H1 (cell line): Measurements from ENCODE around the gene SUSD1. TPM values are rescaled to one million over a fixed set of nuclear protein-coding genes. Genes with fewer than 3 reads are reported as not detected.

Experiments
- CTCF ChIA-PET: fragments of 300-600 bp; sonication (Branson Sonifier 250); formaldehyde crosslinking; loops from one replicate; lab custom pipeline; 2021; ENCODE audit not compliant: partially characterized antibody; lab: Charles Lee
- POLR2A ChIA-PET: fragments of 300-600 bp; sonication (Branson Sonifier 250); formaldehyde crosslinking; loops from one replicate; lab custom pipeline; 2021; ENCODE audit warnings: inconsistent platforms; ENCODE audit not compliant: partially characterized antibody; lab: Charles Lee
- DNase-seq, 2 experiments: peaks; one replicate each; pipeline versions ENCODE4 v3.0.0 to v3.0.0-alpha.2; 2010 to 2022; ENCODE audit warnings: low spot score in 2 of 2, low read depth in 1 of 2, mixed read lengths in 1 of 2
- FAIRE-seq: peaks from 2 replicates; lab custom pipeline; 2011; peaks lifted over from hg19 to GRCh38; lab: Jason Lieb, UNC
- H2AFZ ChIP-seq: 2 replicates; pipeline ENCODE4 v1.8.1; 2012; ENCODE audit warnings: low read length, inconsistent platforms
- H2AK5ac ChIP-seq: 2 replicates; pipeline ENCODE4 v1.6.1; 2013; ENCODE audit warnings: low read depth, low read length
- H2BK120ac ChIP-seq: replicated peaks from 2 replicates; pipeline ENCODE3; 2013; ENCODE audit warnings: low read depth, low read length, inconsistent platforms
- H2BK12ac ChIP-seq: 2 replicates; pipeline ENCODE4 v1.6.1; 2013; ENCODE audit warnings: low read depth, low read length
- H2BK15ac ChIP-seq: 2 replicates; pipeline ENCODE4 v1.6.1; 2013; ENCODE audit warnings: low read length
- H2BK20ac ChIP-seq: 2 replicates; pipeline ENCODE4 v1.6.1; 2013; ENCODE audit warnings: low read length
- H2BK5ac ChIP-seq: 2 replicates; pipeline ENCODE4 v1.6.1; 2013; ENCODE audit warnings: low read depth, low read length
- H3K14ac ChIP-seq: 2 replicates; pipeline ENCODE4 v1.6.1; 2013; ENCODE audit warnings: inconsistent platforms; ENCODE audit not compliant: insufficient read length
- H3K18ac ChIP-seq: 2 replicates; pipeline ENCODE4 v1.6.1; 2013; ENCODE audit warnings: low read length; ENCODE audit errors: extremely low read depth
- H3K23ac ChIP-seq: 2 replicates; pipeline ENCODE4 v1.6.1; 2013; ENCODE audit warnings: inconsistent platforms; ENCODE audit not compliant: insufficient read length
- H3K23me2 ChIP-seq: 2 replicates; pipeline ENCODE4 v1.6.1; 2013; ENCODE audit warnings: low read depth, low read length
- H3K27ac ChIP-seq: 2 replicates; pipeline ENCODE4 v1.6.1; 2011; ENCODE audit warnings: low read depth, low read length, inconsistent platforms
- H3K27me3 ChIP-seq, 4 experiments: replicated peaks in 1 of 4; 1 replicate in 1 of 4; 2 replicates in 3 of 4; pipeline versions ENCODE4 v1.6.1 to v1.8.1; 2011 to 2013; ENCODE audit warnings: low read length in 3 of 4, mild to moderate bottlenecking in 3 of 4, inconsistent platforms in 2 of 4, mixed read lengths in 2 of 4, moderate library complexity in 1 of 4; ENCODE audit not compliant: control insufficient read depth in 3 of 4, insufficient read depth in 3 of 4; ENCODE audit errors: extremely low read depth in 1 of 4
- H3K36me3 ChIP-seq, 4 experiments: 2 replicates each; pipeline versions ENCODE4 v1.6.1 to v1.8.1; 2011 to 2013; ENCODE audit warnings: mild to moderate bottlenecking in 4 of 4, low read length in 3 of 4, moderate library complexity in 2 of 4, control low read depth in 1 of 4, inconsistent platforms in 1 of 4; ENCODE audit not compliant: insufficient read depth in 4 of 4, control insufficient read depth in 2 of 4
- H3K4ac ChIP-seq: replicated peaks from 2 replicates; pipeline ENCODE3; 2013; ENCODE audit warnings: low read length, low read depth, mixed read lengths, inconsistent platforms; ENCODE audit not compliant: insufficient read length
- H3K4me1 ChIP-seq, 4 experiments: replicated peaks in 1 of 4; 1 replicate in 1 of 4; 2 replicates in 3 of 4; pipeline versions ENCODE4 v1.6.1 to v1.8.1; 2011 to 2013; ENCODE audit warnings: low read length in 3 of 4, inconsistent platforms in 2 of 4, mixed read lengths in 1 of 4; ENCODE audit not compliant: insufficient read depth in 4 of 4, control insufficient read depth in 3 of 4
- H3K4me2 ChIP-seq, 2 experiments: 2 replicates each; pipeline versions ENCODE4 v1.6.1 to v1.8.1; 2011 to 2013; ENCODE audit warnings: low read depth in 2 of 2, low read length in 2 of 2, control low read depth in 1 of 2, inconsistent platforms in 1 of 2, mild to moderate bottlenecking in 1 of 2; ENCODE audit not compliant: insufficient read depth in 1 of 2
- H3K4me3 ChIP-seq, 4 experiments: fragments of 200-600, 300-600 bp in 1 of 4; sonication (generic), shearing (Covaris generic), sonication (Bioruptor Twin) in 1 of 4; 2 replicates each; pipeline versions ENCODE4 v1.5.1 to v1.8.1; 2011 to 2016; ENCODE audit warnings: low read length in 4 of 4, low read depth in 3 of 4, control low read depth in 2 of 4, inconsistent platforms in 2 of 4, mild to moderate bottlenecking in 2 of 4, mixed read lengths in 1 of 4, moderate library complexity in 1 of 4; ENCODE audit not compliant: insufficient read depth in 2 of 4; ENCODE audit errors: extremely low read depth in 1 of 4
- H3K56ac ChIP-seq: replicated peaks from 2 replicates; pipeline ENCODE3; 2013; ENCODE audit warnings: low read depth, mild to moderate bottlenecking, mixed read lengths, low read length, inconsistent platforms; ENCODE audit not compliant: insufficient read length
- H3K79me1 ChIP-seq: 2 replicates; pipeline ENCODE4 v1.6.1; 2013; ENCODE audit warnings: low read depth, low read length, control low read depth
- H3K79me2 ChIP-seq, 2 experiments: 2 replicates each; pipeline versions ENCODE4 v1.6.1 to v1.8.1; 2012 to 2013; ENCODE audit warnings: low read length in 2 of 2, mild to moderate bottlenecking in 2 of 2, inconsistent platforms in 1 of 2; ENCODE audit not compliant: insufficient read depth in 2 of 2, control insufficient read depth in 1 of 2
- H3K9ac ChIP-seq, 4 experiments: replicated peaks in 1 of 4; 1 replicate in 1 of 4; 2 replicates in 3 of 4; pipeline versions ENCODE4 v1.6.1 to v1.8.1; 2011 to 2013; ENCODE audit warnings: low read depth in 3 of 4, low read length in 3 of 4, control low read depth in 2 of 4, mild to moderate bottlenecking in 2 of 4, moderate library complexity in 2 of 4, inconsistent platforms in 1 of 4; ENCODE audit errors: extremely low read depth in 1 of 4
- H3K9me3 ChIP-seq, 2 experiments: 2 replicates each; pipeline versions ENCODE4 v1.6.1 to v1.8.1; 2012 to 2013; ENCODE audit warnings: mild to moderate bottlenecking in 2 of 2, moderate library complexity in 2 of 2, control low read depth in 1 of 2, inconsistent platforms in 1 of 2, low read depth in 1 of 2, low read length in 1 of 2, mixed read lengths in 1 of 2; ENCODE audit not compliant: insufficient read depth in 2 of 2
- H4K20me1 ChIP-seq, 2 experiments: replicated peaks in 1 of 2; 2 replicates each; pipeline versions ENCODE3 to v1.8.1; 2011 to 2013; ENCODE audit warnings: inconsistent platforms in 2 of 2, low read length in 2 of 2, mild to moderate bottlenecking in 1 of 2; ENCODE audit not compliant: insufficient read depth in 2 of 2, control insufficient read depth in 1 of 2
- H4K5ac ChIP-seq: 2 replicates; pipeline ENCODE4 v1.6.1; 2013; ENCODE audit warnings: low read length, low read depth, mixed read lengths, inconsistent platforms; ENCODE audit not compliant: insufficient read length
- H4K8ac ChIP-seq: 2 replicates; pipeline ENCODE4 v1.8.0; 2013; ENCODE audit warnings: mild to moderate bottlenecking, moderate library complexity, low read length, inconsistent platforms; ENCODE audit not compliant: insufficient read depth; ENCODE audit errors: extremely low read depth
- H4K91ac ChIP-seq: replicated peaks from 2 replicates; pipeline ENCODE3; 2013; ENCODE audit warnings: low read length, mixed read lengths, inconsistent platforms; ENCODE audit not compliant: insufficient read length
- BACH1 ChIP-seq: IDR thresholded peaks from 2 replicates; pipeline ENCODE4 v1.6.1; 2012; ENCODE audit warnings: low read length, improper control_type of control experiment
- CTBP2 ChIP-seq: IDR thresholded peaks from 2 replicates; pipeline ENCODE4 v1.7.0; 2011; ENCODE audit warnings: borderline replicate concordance, mild to moderate bottlenecking, moderate library complexity, mixed read lengths, low read length; ENCODE audit not compliant: insufficient read depth, insufficient read length
- EZH2 ChIP-seq: fragments of 200-600 bp; sonication (generic); IDR thresholded peaks from 2 replicates; pipeline ENCODE4 v1.7.1; 2012; ENCODE audit warnings: low read depth, mild to moderate bottlenecking, moderate library complexity, low read length, inconsistent platforms; ENCODE audit not compliant: severe bottlenecking
- HDAC2 ChIP-seq, 2 experiments: fragments of 300-600 bp in 1 of 2; sonication (generic) in 1 of 2; IDR thresholded peaks; 2 replicates each; pipeline ENCODE4 v1.6.1; 2011 to 2012; ENCODE audit warnings: low read depth in 2 of 2, low read length in 2 of 2, mild to moderate bottlenecking in 2 of 2, moderate library complexity in 2 of 2, borderline replicate concordance in 1 of 2, inconsistent platforms in 1 of 2
- KDM1A ChIP-seq: fragments of 200-600, 300-600 bp; sonication (generic); IDR thresholded peaks from 2 replicates; pipeline ENCODE4 v1.7.1; 2016; ENCODE audit warnings: mild to moderate bottlenecking, low read length, borderline replicate concordance
- KDM4A ChIP-seq: IDR thresholded peaks from one replicate; pipeline ENCODE4 v1.7.1; 2012; ENCODE audit warnings: low read depth, mild to moderate bottlenecking, moderate library complexity, low read length, inconsistent platforms; ENCODE audit not compliant: severe bottlenecking
- MAFK ChIP-seq: IDR thresholded peaks from 2 replicates; pipeline ENCODE4 v1.6.1; 2012; ENCODE audit warnings: low read depth, mild to moderate bottlenecking, improper control_type of control experiment, low read length
- POLR2A ChIP-seq, 2 experiments: IDR thresholded peaks; 1 replicate in 1 of 2; 2 replicates in 1 of 2; pipeline ENCODE4 v1.6.1; 2011; ENCODE audit warnings: low read depth in 2 of 2, low read length in 2 of 2, mild to moderate bottlenecking in 2 of 2; ENCODE audit errors: control extremely low read depth in 1 of 2
- POU5F1 ChIP-seq: IDR thresholded peaks from 2 replicates; pipeline ENCODE4 v1.6.1; 2011; ENCODE audit warnings: low read depth, mild to moderate bottlenecking, low read length, moderate library complexity
- RXRA ChIP-seq: IDR thresholded peaks from 2 replicates; pipeline ENCODE4 v1.6.1; 2011; ENCODE audit warnings: low read depth, mild to moderate bottlenecking, low read length, moderate library complexity; ENCODE audit not compliant: insufficient read depth
- SIRT6 ChIP-seq: IDR thresholded peaks from one replicate; pipeline ENCODE4 v1.7.1; 2012; ENCODE audit warnings: low read length, inconsistent platforms
- SP2 ChIP-seq: IDR thresholded peaks from 2 replicates; pipeline ENCODE4 v1.6.1; 2012; ENCODE audit warnings: mild to moderate bottlenecking, low read length, inconsistent platforms
- TAF1 ChIP-seq: IDR thresholded peaks from 2 replicates; pipeline ENCODE4 v1.6.1; 2011; ENCODE audit warnings: mild to moderate bottlenecking, low read depth, low read length
- TBP ChIP-seq: IDR thresholded peaks from 2 replicates; pipeline ENCODE4 v1.6.1; 2011; ENCODE audit warnings: low read depth, low read length, improper control_type of control experiment
- YY1 ChIP-seq: IDR thresholded peaks from 2 replicates; pipeline ENCODE4 v1.6.1; 2011; ENCODE audit warnings: low read depth, mild to moderate bottlenecking, low read length
- ZNF274 ChIP-seq: IDR thresholded peaks from 2 replicates; pipeline ENCODE4 v1.7.0; 2012; ENCODE audit warnings: low read length, borderline replicate concordance; ENCODE audit errors: extremely low read depth
- WGBS, 2 experiments: shearing (Covaris generic) in 1 of 2; methylation state at CpG; one replicate each; pipeline versions ENCODE4 v1.1.6 to v1.1.7; 2013 to 2015; ENCODE audit warnings: low lambda C conversion rate in 2 of 2, mixed read lengths in 2 of 2, inconsistent platforms in 1 of 2, low coverage in 1 of 2, missing lambda C conversion rate in 1 of 2; ENCODE audit not compliant: insufficient replicate concordance in 2 of 2, insufficient coverage in 1 of 2, insufficient read length in 1 of 2; ENCODE audit errors: extremely low coverage in 1 of 2, missing lambda C conversion rate in 1 of 2; 5-methylcytosine and 5-hydroxymethylcytosine counted together
- polyA plus RNA-seq, 7 experiments: library from polyadenylated mRNA; depleted of rRNA in 3 of 7; stranded (reverse) in 5 of 7; unstranded in 2 of 7; fragments of >200 nt in 5 of 7; fragments of 200-250 nt in 2 of 7; gene quantifications; 1 replicate in 5 of 7; 2 replicates in 1 of 7; 4 replicates in 1 of 7; pipeline versions ENCODE4 v1.2.1 to v1.2.3, GENCODE V29; 2011 to 2013; ENCODE audit warnings: missing spikeins in 2 of 7, mixed read lengths in 2 of 7
- total RNA-seq: library from RNA; stranded (reverse); fragmentation: NEBNext Ultra II Directional; extraction: Animal tissue kit (Norgen Biotek cat#: 25700); gene quantifications from 2 replicates; pipeline ENCODE4 v1.2.1, GENCODE V29; 2021

SUSD1 gene
- total and polyA plus RNA-seq, 2 of the 8 experiments (the other 6 are each of a cell fraction or from before 2014, with no cell fraction given) = 2.8 to 7.2 TPM

GRCh38 chr9:112056996-112057395 is 118.1 kb downstream of the SUSD1 start:
- H2BK5ac ChIP-seq = no peak overlapping the region

More at GRCh38 chr9:112056996-112057395, 118.1 kb downstream of the SUSD1 start:
- Histone ChIP-seq H3K27ac (no peak overlapping the region), H3K18ac (no peak overlapping the region), H3K9ac (no peak overlapping the region), H2BK15ac (no peak overlapping the region), H2AK5ac (no peak overlapping the region), H3K4me2 (no peak overlapping the region), H3K9me3 (no peaks in the 10 kb centered on the region), H4K5ac (no peak overlapping the region), H2BK20ac (no peak overlapping the region), H3K36me3 (no peaks in the 10 kb centered on the region), H2BK12ac (no peak overlapping the region), H3K79me1 (no peaks in the 10 kb centered on the region), H3K27me3 (no peaks in the 10 kb centered on the region), H3K4me3 (no peak overlapping the region), H3K4me1 (no peaks in the 10 kb centered on the region), H3K23ac (no peak overlapping the region), H3K14ac (no peak overlapping the region), H3K79me2 (no peaks in the 10 kb centered on the region), H4K91ac (no peak overlapping the region), H2BK120ac (no peak overlapping the region), H3K56ac (no peak overlapping the region), H3K4ac (no peak overlapping the region), H2AFZ (no peak overlapping the region), H3K23me2 (no peaks in the 10 kb centered on the region), H4K20me1 (no peaks in the 10 kb centered on the region), H4K8ac (no peak overlapping the region)
- ChIA-PET POLR2A (no interaction called here), CTCF (interaction anchor here (1.1 to 2.1 kb wide), 4 partner anchors 11 to 40 kb away, joined by 3 to 9 read pairs (median 4); no protein-coding TSS in a partner anchor)
- TF ChIP-seq RXRA (no peak), TBP (no peak), POU5F1 (no peak), SP2 (no peak), BACH1 (no peak), MAFK (no peak), SIRT6 (no peak), CTBP2 (no peak), POLR2A (IDR thresholded peaks at IDR 0.05; ENCODE audit: control extremely low read depth in 1 of 2, low read depth in 2 of 2, low read length in 2 of 2) (no peak), TAF1 (no peak), HDAC2 (IDR thresholded peaks at IDR 0.05; ENCODE audit: borderline replicate concordance in 1 of 2, low read depth in 2 of 2, low read length in 2 of 2) (no peak), KDM4A (no peak), KDM1A (no peak), EZH2 (no peak), ZNF274 (no peak), YY1 (no peak)
- WGBS, 2 experiments = 76% methylated on average over 2 of the region's 2 CpGs; no CpG with 5 or more reads in 1 of the 2 experiments
- DNase-seq (no peak), FAIRE-seq (no peak)
